Measurements from ENCODE around the gene TRO. TPM values are rescaled to one million over a fixed set of nuclear protein-coding genes. Genes with fewer than 3 reads are reported as not detected.

Gene TRO
- total RNA-seq, 4 donors from 2014 or later = 3.5 to 7.5 (median 5.0) TPM

GRCh38 chrX:54945224-54945623 lies 24.6 kb downstream of the TRO start:
- H3K4me3 ChIP-seq = no peak overlapping the region

GRCh38 chrX:54950730-54951375 lies 30.2 kb downstream of the TRO start:
- TF ChIP-seq CTCF (IDR thresholded peaks at IDR 0.05) (no peak), EP300 (IDR thresholded peaks at IDR 0.05) (no peak), POLR2AphosphoS5 (IDR thresholded peaks at IDR 0.05) (no peak), POLR2A (IDR thresholded peaks at IDR 0.05; ENCODE audit: low read depth) (no peak)
- no peak overlapping the region for H3K27ac ChIP-seq (replicated peaks in 1 of 4)
- DNase-seq (ENCODE audit: extremely low spot score) = no peak
- no peaks in the 10 kb centered on the region for H3K9me3 ChIP-seq
- intact Hi-C loops (cut with DNase I) = no loop called here
- H3K4me1 ChIP-seq = no peaks in the 10 kb centered on the region
- H3K36me3 ChIP-seq = no peaks in the 10 kb centered on the region
- H3K4me3 ChIP-seq = no peak overlapping the region
- WGBS = 63% methylated on average over 8 of the region's 8 CpGs
- no peaks in the 10 kb centered on the region for H3K27me3 ChIP-seq

More at GRCh38 chrX:54945224-54945623, 24.6 kb downstream of the TRO start:
- no peak overlapping the region for H3K27ac ChIP-seq (replicated peaks in 1 of 4)
- TF ChIP-seq EP300 (IDR thresholded peaks at IDR 0.05) (no peak), CTCF (IDR thresholded peaks at IDR 0.05) (no peak), POLR2A (IDR thresholded peaks at IDR 0.05; ENCODE audit: low read depth) (no peak), POLR2AphosphoS5 (IDR thresholded peaks at IDR 0.05) (no peak)
- H3K27me3 ChIP-seq = no peaks in the 10 kb centered on the region
- no peaks in the 10 kb centered on the region for H3K36me3 ChIP-seq
- H3K9me3 ChIP-seq = no peaks in the 10 kb centered on the region
- no peaks in the 10 kb centered on the region for H3K4me1 ChIP-seq
- 83% methylated on average over 6 of the region's 6 CpGs for WGBS
- intact Hi-C loops (cut with DNase I) = no loop called here
- DNase-seq (ENCODE audit: extremely low spot score) = no peak

GRCh38 chrX:54961750-54962149 lies 41.1 kb downstream of the TRO start:
- H3K27me3 ChIP-seq = no peaks in the 10 kb centered on the region
- WGBS = 50% methylated on average over 1 of the region's 1 CpG
- no peaks in the 10 kb centered on the region for H3K36me3 ChIP-seq
- intact Hi-C loops (cut with DNase I) = no loop called here
- H3K4me3 ChIP-seq = no peak overlapping the region
- no peak for DNase-seq (ENCODE audit: extremely low spot score)
- TF ChIP-seq CTCF (IDR thresholded peaks at IDR 0.05) = no peak
- TF ChIP-seq EP300 (IDR thresholded peaks at IDR 0.05) = no peak
- TF ChIP-seq POLR2A (IDR thresholded peaks at IDR 0.05; ENCODE audit: low read depth) = no peak
- no peak for TF ChIP-seq POLR2AphosphoS5 (IDR thresholded peaks at IDR 0.05)
- H3K9me3 ChIP-seq = no peaks in the 10 kb centered on the region
- no peaks in the 10 kb centered on the region for H3K4me1 ChIP-seq
- H3K27ac ChIP-seq (replicated peaks in 1 of 4) = no peak overlapping the region

- Histone ChIP-seq H3K4me1 (no peaks in the 10 kb centered on the region), H3K27ac (replicated peaks in 1 of 4) (no peak overlapping the region), H3K36me3 (no peaks in the 10 kb centered on the region), H3K9me3 (no peaks in the 10 kb centered on the region), H3K4me3 (no peak overlapping the region), H3K27me3 (no peaks in the 10 kb centered on the region)
- no peak for DNase-seq (ENCODE audit: extremely low spot score)
- TF ChIP-seq EP300 (IDR thresholded peaks at IDR 0.05) (no peak), POLR2A (IDR thresholded peaks at IDR 0.05; ENCODE audit: low read depth) (no peak), CTCF (IDR thresholded peaks at IDR 0.05) (no peak), POLR2AphosphoS5 (IDR thresholded peaks at IDR 0.05) (no peak)
- 59% methylated on average over 4 of the region's 4 CpGs for WGBS
- intact Hi-C loops (cut with DNase I) = no loop called here
Measured at GRCh38 chrX:54964766-54965497, 44.3 kb downstream of the TRO start.

Measured in esophagus muscularis mucosa (tissue), 4 donors.